Keratinocyte (primary cell): ENCODE data around the gene NF1. TPM values are rescaled to one million over a fixed set of nuclear protein-coding genes. Genes with fewer than 3 reads are reported as not detected.

ENCODE experiments used
- DNase-seq: peaks from one replicate; pipeline ENCODE4 v3.0.0-alpha.2; 2011; ENCODE audit warnings: low read depth, missing footprints, low spot score
- FAIRE-seq: peaks from 2 replicates; lab custom pipeline; 2011; peaks lifted over from hg19 to GRCh38; lab: Jason Lieb, UNC
- H2AFZ ChIP-seq: 2 replicates; pipeline ENCODE4 v1.6.0; 2012; ENCODE audit warnings: low read length, control low read depth, inconsistent platforms; ENCODE audit not compliant: control insufficient read depth
- H3K27ac ChIP-seq: 2 replicates; pipeline ENCODE4 v1.5.1; 2011; ENCODE audit warnings: low read length; ENCODE audit not compliant: control insufficient read depth, insufficient read depth
- H3K27me3 ChIP-seq: 3 replicates; pipeline ENCODE4 v1.6.0; 2011; ENCODE audit warnings: low read length; ENCODE audit not compliant: control insufficient read depth, insufficient read depth; ENCODE audit errors: extremely low read depth
- H3K36me3 ChIP-seq, 2 experiments: 2 replicates in 1 of 2; 3 replicates in 1 of 2; pipeline ENCODE4 v1.5.1; 2011; ENCODE audit warnings: low read length in 2 of 2, mild to moderate bottlenecking in 1 of 2; ENCODE audit not compliant: control insufficient read depth in 2 of 2, insufficient read depth in 2 of 2; ENCODE audit errors: extremely low read depth in 1 of 2
- H3K4me1 ChIP-seq: 3 replicates; pipeline ENCODE4 v1.5.1; 2011; ENCODE audit warnings: low read length; ENCODE audit not compliant: control insufficient read depth, insufficient read depth; ENCODE audit errors: extremely low read depth
- H3K4me2 ChIP-seq: 3 replicates; pipeline ENCODE4 v1.6.0; 2011; ENCODE audit warnings: low read depth, low read length; ENCODE audit not compliant: control insufficient read depth, insufficient read depth; ENCODE audit errors: extremely low read depth
- H3K4me3 ChIP-seq, 3 experiments: fragments of 200-600 bp in 1 of 3; sonication (generic) in 1 of 3; 2 replicates in 2 of 3; 3 replicates in 1 of 3; pipeline ENCODE4 v1.5.1; 2011 to 2016; ENCODE audit warnings: low read length in 3 of 3, mild to moderate bottlenecking in 3 of 3, control low read depth in 2 of 3, inconsistent platforms in 1 of 3, low read depth in 1 of 3, mixed read lengths in 1 of 3, mixed run types in 1 of 3, moderate library complexity in 1 of 3; ENCODE audit not compliant: control insufficient read depth in 2 of 3, insufficient read depth in 2 of 3; ENCODE audit errors: extremely low read depth in 1 of 3
- H3K79me2 ChIP-seq: 2 replicates; pipeline ENCODE4 v1.6.0; 2012; ENCODE audit warnings: low read length; ENCODE audit not compliant: control insufficient read depth, insufficient read depth
- H3K9ac ChIP-seq: 3 replicates; pipeline ENCODE4 v1.6.0; 2011; ENCODE audit warnings: low read length; ENCODE audit not compliant: control insufficient read depth, insufficient read depth; ENCODE audit errors: extremely low read depth
- H3K9me1 ChIP-seq: 3 replicates; pipeline ENCODE4 v1.6.0; 2011; ENCODE audit warnings: low read length; ENCODE audit not compliant: control insufficient read depth, insufficient read depth; ENCODE audit errors: extremely low read depth
- H3K9me3 ChIP-seq: 2 replicates; pipeline ENCODE4 v1.5.1; 2012; ENCODE audit warnings: low read depth, low read length; ENCODE audit not compliant: control insufficient read depth
- H4K20me1 ChIP-seq: 3 replicates; pipeline ENCODE4 v1.6.0; 2011; ENCODE audit warnings: low read length; ENCODE audit not compliant: control insufficient read depth, insufficient read depth; ENCODE audit errors: extremely low read depth
- EZH2 ChIP-seq: IDR thresholded peaks from one replicate; pipeline ENCODE4 v1.6.1; 2012; ENCODE audit warnings: inconsistent platforms, mild to moderate bottlenecking, low read length, moderate library complexity
- dilution Hi-C: fragments of 300-500 bp; cut with MboI; formaldehyde crosslinking; loops from one replicate; pipeline ENCODE4 v1.7.0; 2020; ENCODE audit warnings: low sequenced_read_pairs; ENCODE audit not compliant: extremely low pct_ligation_motif_present
- polyA plus RNA-seq, 5 experiments: library from polyadenylated mRNA; depleted of rRNA in 3 of 5; stranded (reverse) in 3 of 5; stranded (forward) in 1 of 5; unstranded in 1 of 5; fragments of >200 nt; gene quantifications; 1 replicate in 1 of 5; 2 replicates in 3 of 5; 3 replicates in 1 of 5; pipeline versions ENCODE4 v1.2.1 to v1.2.3, GENCODE V29; 2011 to 2012; ENCODE audit warnings: missing spikeins in 2 of 5, low read depth in 1 of 5, low replicate concordance in 1 of 5
- TF ChIP-seq, protein P1 (sequence below), 3 experiments: IDR thresholded peaks in 1 of 3; conservative IDR thresholded peaks in 1 of 3; optimal IDR thresholded peaks in 1 of 3; 2 replicates in 2 of 3; 3 replicates in 1 of 3; pipeline versions ENCODE3 to v1.5.1; 2011; ENCODE audit warnings: low read length in 3 of 3, mild to moderate bottlenecking in 3 of 3, moderate library complexity in 2 of 3, control low read depth in 1 of 3, inconsistent platforms in 1 of 3; ENCODE audit not compliant: insufficient read depth in 2 of 3; ENCODE audit errors: extremely low read depth in 1 of 3

The NF1 gene
- polyA plus RNA-seq, 1 donor (not counting 4 experiments of a cell fraction or from before 2014, with no cell fraction given), result 26.7 TPM

DNA sequence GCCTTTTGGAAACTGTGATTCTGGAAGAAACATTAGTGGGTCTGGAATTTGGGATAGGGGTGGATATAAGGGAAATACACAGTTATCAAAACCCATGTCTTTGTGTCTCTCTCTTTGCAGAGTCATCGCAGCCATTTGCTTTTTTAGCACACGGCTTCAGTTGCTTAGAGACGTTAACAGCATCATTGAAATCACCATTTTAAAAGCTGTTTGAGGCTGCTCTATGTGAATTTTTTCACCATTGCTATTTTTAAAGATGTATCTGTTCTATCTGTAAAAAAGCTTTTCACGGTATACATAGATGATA, 155.0 kb downstream of the NF1 start:
- no peaks in the 10 kb centered on the region for H3K9me3 ChIP-seq
- no peak overlapping the region for H3K27ac ChIP-seq
- no peaks in the 10 kb centered on the region for H3K79me2 ChIP-seq
- no peak for TF ChIP-seq EZH2
- TF ChIP-seq, protein P1, sequence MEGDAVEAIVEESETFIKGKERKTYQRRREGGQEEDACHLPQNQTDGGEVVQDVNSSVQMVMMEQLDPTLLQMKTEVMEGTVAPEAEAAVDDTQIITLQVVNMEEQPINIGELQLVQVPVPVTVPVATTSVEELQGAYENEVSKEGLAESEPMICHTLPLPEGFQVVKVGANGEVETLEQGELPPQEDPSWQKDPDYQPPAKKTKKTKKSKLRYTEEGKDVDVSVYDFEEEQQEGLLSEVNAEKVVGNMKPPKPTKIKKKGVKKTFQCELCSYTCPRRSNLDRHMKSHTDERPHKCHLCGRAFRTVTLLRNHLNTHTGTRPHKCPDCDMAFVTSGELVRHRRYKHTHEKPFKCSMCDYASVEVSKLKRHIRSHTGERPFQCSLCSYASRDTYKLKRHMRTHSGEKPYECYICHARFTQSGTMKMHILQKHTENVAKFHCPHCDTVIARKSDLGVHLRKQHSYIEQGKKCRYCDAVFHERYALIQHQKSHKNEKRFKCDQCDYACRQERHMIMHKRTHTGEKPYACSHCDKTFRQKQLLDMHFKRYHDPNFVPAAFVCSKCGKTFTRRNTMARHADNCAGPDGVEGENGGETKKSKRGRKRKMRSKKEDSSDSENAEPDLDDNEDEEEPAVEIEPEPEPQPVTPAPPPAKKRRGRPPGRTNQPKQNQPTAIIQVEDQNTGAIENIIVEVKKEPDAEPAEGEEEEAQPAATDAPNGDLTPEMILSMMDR (optimal IDR thresholded peaks at IDR 0.05 in 1 of 3, IDR thresholded peaks at IDR 0.05 in 1 of 3, conservative IDR thresholded peaks at IDR 0.05 in 1 of 3; ENCODE audit: extremely low read depth in 1 of 3, insufficient read depth in 2 of 3, low read length in 3 of 3), result no peak
- no peak overlapping the region for H3K4me2 ChIP-seq
- no peaks in the 10 kb centered on the region for H4K20me1 ChIP-seq
- H3K4me3 ChIP-seq, result no peak overlapping the region
- H2AFZ ChIP-seq, result no peak overlapping the region
- dilution Hi-C loops, result no loop called here
- H3K4me1 ChIP-seq, result peaks cover 45% of the 10 kb centered on the region
- peaks cover under 1 to 3% of the 10 kb centered on the region in 2 experiments for H3K36me3 ChIP-seq
- peak; percentile 77 for FAIRE-seq
- DNase-seq, result no peak
- H3K9me1 ChIP-seq, result no peaks in the 10 kb centered on the region
- no peaks in the 10 kb centered on the region for H3K27me3 ChIP-seq
- no peak overlapping the region for H3K9ac ChIP-seq

DNA sequence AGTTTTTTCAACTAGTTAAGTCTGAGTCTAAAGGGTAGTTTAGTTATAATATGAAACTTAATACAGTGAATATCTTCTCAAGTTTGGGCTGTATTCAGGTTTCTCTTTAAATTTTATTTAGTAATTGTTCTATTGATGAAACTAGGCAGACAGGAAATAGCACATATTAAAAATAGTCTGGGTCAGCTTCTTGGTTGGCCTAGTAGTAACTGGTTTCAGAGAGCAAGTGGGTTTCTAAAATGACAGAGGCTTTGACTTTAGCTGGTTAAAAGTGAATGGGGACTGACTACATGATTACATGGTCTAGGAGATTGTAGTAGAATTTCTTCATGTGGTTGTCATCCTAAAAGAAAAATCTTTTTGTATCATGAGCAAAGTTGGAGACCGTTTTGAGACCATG, 155.5 kb downstream of the NF1 start:
- Histone ChIP-seq H3K27me3 (no peaks in the 10 kb centered on the region), H2AFZ (no peak overlapping the region)

More for the DNA sequence above, 155.5 kb downstream of the NF1 start:
- Histone ChIP-seq H3K4me1 (peaks cover 45% of the 10 kb centered on the region), H3K36me3 (peaks cover 3 to 4% of the 10 kb centered on the region in 2 experiments), H3K4me2 (no peak overlapping the region), H3K27ac (peak overlapping the region; percentile 24), H3K4me3 (no peak overlapping the region), H4K20me1 (no peaks in the 10 kb centered on the region), H3K79me2 (no peaks in the 10 kb centered on the region), H3K9ac (no peak overlapping the region), H3K9me3 (no peaks in the 10 kb centered on the region), H3K9me1 (no peaks in the 10 kb centered on the region)
- no peak for FAIRE-seq
- no peak for DNase-seq
- TF ChIP-seq EZH2, result no peak
- TF ChIP-seq, protein P1 (optimal IDR thresholded peaks at IDR 0.05 in 1 of 3, IDR thresholded peaks at IDR 0.05 in 1 of 3, conservative IDR thresholded peaks at IDR 0.05 in 1 of 3; ENCODE audit: extremely low read depth in 1 of 3, insufficient read depth in 2 of 3, low read length in 3 of 3), result no peak
- dilution Hi-C loops, result no loop called here
